ENCODE data around the gene BLTP2. TPM values are rescaled to one million over a fixed set of nuclear protein-coding genes. Genes with fewer than 3 reads are reported as not detected.

Gene BLTP2
- total RNA-seq, result 193 and 195 TPM in 2 replicates

GRCh38 chr17:28644787-28645575, at the start of gene BLTP2:
Gene BLTP2, minus strand, starts transcription at chr17:28645158. Its CDS starts 102 bp downstream, at chr17:28645056.

GRCh38 chr17:28661635-28662526, 16.9 kb upstream of the BLTP2 start, which contains the start of the genes SDF2 and SUPT6H:
Gene SDF2, minus strand, starts transcription at chr17:28661906. Its CDS starts 30 bp downstream, at chr17:28661876.
Gene SUPT6H, plus strand, starts transcription at chr17:28662205. Its CDS starts 11,197 bp downstream, at chr17:28673402.

GRCh38 chr17:28613931-28614381, 31.0 kb downstream of the BLTP2 start, which contains the start of gene RSKR:
Gene RSKR, minus strand, starts transcription at chr17:28614185. Its CDS starts 24 bp downstream, at chr17:28614161.

GRCh38 chr17:28598799-28599310, 46.1 kb downstream of the BLTP2 start, which contains the start of gene SPAG5:
Gene SPAG5, minus strand, starts transcription at chr17:28599025. Its CDS starts 79 bp downstream, at chr17:28598946.

Other genes with a start within 250 kb of the BLTP2 start
- 2.1 and 3.7 TPM in 2 replicates for gene SLC46A1, start 238.9 kb downstream of the BLTP2 start, total RNA-seq
- gene SLC13A2, start 171.5 kb downstream of the BLTP2 start, total RNA-seq, result not detected in 2 replicates
- not detected in 2 replicates for gene FOXN1, start 138.8 kb downstream of the BLTP2 start, total RNA-seq
- gene UNC119, start 92.5 kb downstream of the BLTP2 start, total RNA-seq, result 17.1 and 20.6 TPM in 2 replicates
- gene PIGS, start 73.6 kb downstream of the BLTP2 start, total RNA-seq, result 36.9 and 56.0 TPM in 2 replicates
- gene ALDOC, start 68.3 kb downstream of the BLTP2 start, total RNA-seq, result 13.5 and 37.7 TPM in 2 replicates
- gene SPAG5, start 46.1 kb downstream of the BLTP2 start, total RNA-seq, result 14.8 and 35.4 TPM in 2 replicates
- gene RSKR, start 31.0 kb downstream of the BLTP2 start, total RNA-seq, result 4.3 and 5.6 TPM in 2 replicates
- gene SDF2, start 16.7 kb upstream of the BLTP2 start, total RNA-seq, result 67.7 and 70.2 TPM in 2 replicates
- 43.0 and 53.9 TPM in 2 replicates for gene SUPT6H, start 17.0 kb upstream of the BLTP2 start, total RNA-seq
- gene PROCA1, start 66.7 kb upstream of the BLTP2 start, total RNA-seq, result 0.81 and 0.94 TPM in 2 replicates
- gene RAB34, start 72.7 kb upstream of the BLTP2 start, total RNA-seq, result 47.1 and 74.8 TPM in 2 replicates
- 1,119 and 1,150 TPM in 2 replicates for gene RPL23A, start 74.8 kb upstream of the BLTP2 start, total RNA-seq
- gene TLCD1, start 81.1 kb upstream of the BLTP2 start, total RNA-seq, result 1.3 and 1.7 TPM in 2 replicates
- gene NEK8, start 83.6 kb upstream of the BLTP2 start, total RNA-seq, result 1.1 and 2.4 TPM in 2 replicates
- 35.3 and 40.6 TPM in 2 replicates for gene TRAF4, start 98.9 kb upstream of the BLTP2 start, total RNA-seq
- 3.2 and 6.3 TPM in 2 replicates for gene FAM222B, start 197.6 kb upstream of the BLTP2 start, total RNA-seq
- 21.7 and 23.3 TPM in 2 replicates for gene ERAL1, start 209.9 kb upstream of the BLTP2 start, total RNA-seq